GM18907 (cell line): ENCODE results near the gene TFDP1.

Experiments
- ATAC-seq: cut with Tn5 transposase; IDR thresholded peaks from one replicate; pipeline ENCODE4 v1.9.1; 2021; ENCODE audit warnings: mild to moderate bottlenecking, moderate library complexity; ENCODE audit not compliant: unreplicated experiment

TFDP1 gene

GRCh38 chr13:113646921-113647340, 62.4 kb downstream of the TFDP1 start:
- ATAC-seq: no peak

DNA sequence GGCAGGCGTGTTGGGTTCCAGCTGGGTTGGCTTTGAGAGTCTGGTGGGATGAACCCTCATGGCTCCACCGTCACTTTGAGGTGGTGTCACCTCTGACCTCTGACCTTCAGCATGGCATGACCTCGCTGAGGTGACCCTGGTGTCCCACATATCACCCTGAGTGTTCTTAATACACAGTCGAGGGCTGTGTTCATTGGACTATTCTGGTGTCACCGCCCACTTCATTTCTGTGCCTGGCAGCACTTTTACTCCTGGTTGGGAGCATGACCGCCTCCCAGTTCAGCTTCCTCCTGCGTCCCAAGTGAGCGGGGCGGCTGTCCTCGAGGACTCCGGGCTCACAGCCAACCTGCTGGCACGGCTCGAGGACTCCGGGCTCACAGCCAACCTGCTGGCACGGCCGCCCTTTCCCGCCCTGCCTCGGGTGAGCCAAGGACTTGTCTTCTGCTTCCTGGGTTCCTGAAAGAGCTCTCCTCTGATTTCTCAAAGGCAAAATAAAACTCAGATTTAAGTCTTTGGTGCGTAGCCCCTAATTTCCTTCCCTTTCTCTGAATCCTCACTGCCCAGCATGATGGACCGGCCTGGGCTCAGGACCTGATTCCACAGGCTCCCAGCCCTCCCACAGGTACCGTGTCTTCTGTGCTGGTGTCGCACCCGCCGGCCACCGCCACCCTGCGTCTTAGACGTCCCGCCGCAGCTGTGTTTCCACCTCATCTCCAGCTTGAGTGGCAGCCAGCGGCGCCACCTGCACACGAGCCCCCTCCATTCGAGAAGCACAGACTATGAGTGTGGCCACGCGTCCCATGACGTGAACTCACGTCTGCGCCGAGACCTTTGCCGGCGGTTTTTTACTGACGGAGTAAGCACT, 63.0 kb downstream of the TFDP1 start:
- no peak for ATAC-seq

GRCh38 chr13:113648216-113648610, 63.7 kb downstream of the TFDP1 start:
- ATAC-seq: no peak

DNA sequence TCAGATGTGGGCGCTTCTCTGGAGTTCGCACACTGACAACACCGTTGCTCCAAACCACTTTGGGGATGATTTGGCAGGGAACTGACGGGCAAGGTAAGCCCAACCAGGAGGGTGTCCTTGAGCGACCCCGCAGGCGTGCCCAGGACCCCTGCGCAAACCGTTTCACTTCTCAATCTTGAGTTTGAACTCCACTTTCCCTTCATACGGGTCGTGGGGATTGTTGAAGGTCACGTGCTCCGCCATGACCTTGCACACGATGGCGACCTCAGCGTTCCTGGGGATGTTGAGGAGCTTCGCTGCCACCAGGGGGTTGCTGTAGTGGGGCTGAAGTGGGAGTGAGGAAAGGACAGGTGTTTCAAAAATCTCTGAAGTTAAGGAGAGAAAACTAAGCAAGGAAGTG, 64.7 kb downstream of the TFDP1 start:
- ATAC-seq: no peak

- ATAC-seq: no peak
These were observed 65.7 kb downstream of the TFDP1 start for GRCh38 chr13:113650275-113650674.

- ATAC-seq: no peak
These were observed 66.2 kb downstream of the TFDP1 start for GRCh38 chr13:113650731-113651148.

GRCh38 chr13:113651511-113652403, 67.2 kb downstream of the TFDP1 start:
- no peak for ATAC-seq

DNA sequence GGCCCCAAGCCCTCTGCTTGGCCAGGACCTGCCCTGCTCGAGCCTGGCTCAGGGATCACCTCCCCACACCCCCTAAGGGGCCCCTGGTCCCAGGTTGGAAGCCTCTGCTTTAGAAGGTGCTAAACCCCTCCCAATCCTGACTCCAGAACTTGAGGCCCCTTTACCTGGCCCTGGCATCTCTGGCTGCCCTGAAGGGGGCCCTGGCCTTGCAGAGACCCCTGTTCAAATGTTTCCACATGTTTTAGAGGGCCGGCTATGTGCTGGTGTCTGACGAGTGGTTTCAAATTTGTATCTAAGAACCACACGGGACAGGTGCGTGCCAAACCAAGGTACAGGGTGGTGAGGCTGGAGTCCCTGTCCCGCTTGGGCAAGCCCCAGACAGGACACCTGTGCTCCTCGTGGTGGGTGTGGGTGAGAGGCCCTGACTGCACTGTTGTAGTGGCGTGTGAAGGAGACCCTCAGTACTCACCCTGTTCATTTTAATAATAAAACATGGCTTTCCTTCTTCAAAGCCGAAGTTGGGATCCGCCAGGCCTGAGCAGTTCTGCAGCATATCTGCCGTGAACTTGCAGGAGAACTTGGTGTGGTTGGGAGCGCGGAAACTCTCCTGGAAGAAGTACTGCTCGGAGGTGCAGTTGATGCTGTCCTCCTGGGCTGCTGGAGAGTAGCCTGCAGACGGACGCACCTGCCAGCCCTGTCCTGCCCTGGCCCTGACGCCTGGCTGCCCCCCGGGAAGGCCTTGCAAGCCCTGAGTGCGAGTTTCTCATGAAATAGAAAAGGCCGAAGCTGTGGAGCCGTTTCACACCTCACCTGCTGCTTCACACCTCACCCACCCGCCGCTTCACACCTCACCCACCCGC, 68.1 kb downstream of the TFDP1 start:
- ATAC-seq: no peak

DNA sequence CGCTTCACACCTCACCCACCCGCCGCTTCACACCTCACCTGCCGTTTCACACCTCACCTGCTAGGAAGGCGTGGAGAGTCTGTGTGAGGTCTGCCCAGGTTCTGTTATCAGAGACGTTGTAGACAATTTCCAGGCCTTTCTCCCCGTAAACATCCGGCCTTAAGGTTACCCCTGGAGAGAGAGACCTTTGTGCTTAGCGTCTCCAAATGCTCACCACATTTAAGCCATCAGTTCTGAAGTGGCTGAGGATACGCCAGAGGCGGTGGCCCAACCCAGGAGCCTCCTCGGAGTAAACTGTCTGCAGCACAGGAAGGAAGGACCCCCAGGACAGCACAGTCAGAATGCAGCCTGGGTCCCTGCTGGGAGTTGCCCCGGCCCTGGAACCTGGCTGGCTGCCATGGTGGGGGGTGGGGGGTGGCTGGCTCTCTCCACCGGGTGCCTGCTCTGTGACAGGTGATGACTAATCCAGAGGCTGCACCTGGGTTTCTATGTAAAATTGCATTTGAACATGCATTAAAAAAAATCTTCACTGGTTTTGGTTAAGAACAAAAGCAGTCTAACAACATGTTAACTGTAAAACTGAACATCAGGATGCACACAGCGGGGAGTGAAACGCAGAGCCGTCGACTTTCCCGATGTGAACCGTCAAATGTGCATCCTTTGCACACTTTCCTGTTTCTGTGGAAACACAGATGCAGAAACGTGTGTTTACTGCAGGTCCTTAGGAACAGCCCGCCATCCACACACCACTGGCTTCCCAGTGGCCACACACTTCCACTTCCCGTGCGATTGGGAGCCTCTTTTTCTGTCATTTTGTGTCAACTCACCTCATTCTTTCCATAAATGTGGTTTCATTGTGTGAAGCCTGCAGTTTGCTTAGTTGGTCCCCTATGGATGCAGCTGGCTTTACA, 69.0 kb downstream of the TFDP1 start:
- ATAC-seq: no peak

GRCh38 chr13:113654175-113654560, 69.6 kb downstream of the TFDP1 start:
- no peak for ATAC-seq

DNA sequence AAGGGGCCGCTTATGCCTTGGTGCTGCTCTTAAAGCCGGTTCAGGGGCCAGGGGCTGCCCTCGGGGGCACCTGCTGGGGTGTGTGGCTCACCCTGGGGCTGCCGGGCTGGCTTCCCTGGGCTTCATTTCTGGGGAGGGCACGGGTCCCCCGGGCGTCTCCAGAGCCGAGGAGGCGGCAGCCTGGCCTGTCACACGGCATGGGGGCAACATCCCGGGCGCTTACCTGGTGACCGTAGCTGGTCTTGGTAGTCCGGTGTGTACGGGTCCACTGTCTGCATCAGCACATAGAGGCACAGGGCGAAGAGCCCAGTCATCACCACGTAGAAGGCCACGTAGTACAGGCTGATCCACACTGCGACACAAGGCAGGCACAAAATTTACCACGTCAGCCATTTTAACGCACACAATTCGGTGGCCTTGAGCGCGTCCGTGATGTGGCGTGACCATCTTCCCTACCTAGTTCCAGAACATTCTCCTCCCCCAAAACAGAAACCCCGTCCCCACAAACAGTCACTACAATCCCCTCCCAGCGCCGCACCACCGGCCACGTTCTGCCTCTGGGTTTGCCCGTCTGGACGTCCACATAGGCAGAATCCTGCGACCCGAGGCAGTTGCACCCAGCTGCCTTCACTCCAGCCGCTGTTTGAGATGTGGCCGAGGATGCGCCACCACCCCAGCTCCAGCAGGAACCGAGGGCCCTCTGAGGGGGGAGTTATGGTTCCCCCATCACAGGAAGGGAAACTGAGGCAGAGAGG, 70.2 kb downstream of the TFDP1 start:
- ATAC-seq: no peak

DNA sequence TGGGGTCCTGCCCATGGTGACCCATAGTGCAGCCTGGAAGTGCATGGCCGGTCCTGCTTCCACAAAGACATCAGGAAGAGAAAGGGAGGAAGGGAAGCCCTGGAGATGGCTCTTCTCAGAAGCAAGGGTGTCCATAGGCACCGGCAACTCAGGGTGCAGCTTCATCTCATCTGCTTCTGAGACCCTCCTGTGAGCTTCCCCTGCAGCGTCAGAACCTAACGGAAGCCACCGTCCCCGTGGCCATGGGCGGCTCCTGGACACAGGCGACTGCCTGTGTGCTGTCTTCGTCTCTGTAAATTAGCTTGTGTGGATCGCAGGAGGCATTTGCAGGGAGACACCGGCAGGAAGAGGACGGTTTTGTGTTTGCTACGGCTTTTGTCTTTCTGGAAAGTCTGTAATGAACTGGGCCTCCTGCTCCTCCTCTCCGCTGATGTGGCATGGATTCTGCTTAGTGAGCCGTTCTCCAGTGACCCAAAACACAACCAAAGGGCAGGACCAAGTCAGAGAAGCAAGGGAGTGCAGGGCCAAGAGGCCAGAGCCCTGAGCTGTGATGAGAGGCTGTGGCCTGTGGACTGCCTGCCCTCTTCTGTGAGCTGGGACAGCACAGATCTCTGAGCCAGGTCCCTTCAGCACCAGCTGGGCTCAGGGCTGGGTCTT, 70.9 kb downstream of the TFDP1 start:
- no peak for ATAC-seq

DNA sequence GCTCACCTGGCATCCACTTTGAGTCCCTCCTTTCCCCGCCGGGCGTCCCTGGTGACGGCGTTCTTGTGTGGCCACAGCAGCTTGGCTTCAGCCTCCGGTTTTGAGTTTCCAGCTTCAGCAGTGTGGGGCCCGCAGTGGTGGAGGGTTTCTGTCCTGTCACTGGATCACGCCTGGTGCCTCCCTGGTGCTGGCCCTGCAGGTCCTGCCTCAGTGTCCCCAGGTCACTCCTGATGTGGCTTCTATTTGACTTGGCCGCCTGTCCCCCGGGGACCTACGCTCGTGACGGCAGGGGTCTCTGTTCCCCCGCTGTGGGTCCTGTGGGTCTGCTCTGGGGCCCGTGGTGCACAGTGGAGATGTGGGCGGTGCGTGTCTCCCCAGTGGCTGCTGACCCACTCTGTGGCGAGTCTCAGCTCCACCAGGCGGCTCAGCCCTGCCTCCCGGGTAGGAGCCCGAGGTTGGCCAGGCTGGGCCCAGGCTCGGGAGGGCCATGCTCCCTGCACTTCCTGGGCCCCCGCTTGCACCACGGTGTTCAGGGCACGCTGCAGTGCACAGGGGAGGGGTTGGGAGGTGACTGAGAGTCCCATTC, 71.5 kb downstream of the TFDP1 start:
- no peak for ATAC-seq

- no peak for ATAC-seq
These were observed 72.5 kb downstream of the TFDP1 start for GRCh38 chr13:113656831-113657671.

DNA sequence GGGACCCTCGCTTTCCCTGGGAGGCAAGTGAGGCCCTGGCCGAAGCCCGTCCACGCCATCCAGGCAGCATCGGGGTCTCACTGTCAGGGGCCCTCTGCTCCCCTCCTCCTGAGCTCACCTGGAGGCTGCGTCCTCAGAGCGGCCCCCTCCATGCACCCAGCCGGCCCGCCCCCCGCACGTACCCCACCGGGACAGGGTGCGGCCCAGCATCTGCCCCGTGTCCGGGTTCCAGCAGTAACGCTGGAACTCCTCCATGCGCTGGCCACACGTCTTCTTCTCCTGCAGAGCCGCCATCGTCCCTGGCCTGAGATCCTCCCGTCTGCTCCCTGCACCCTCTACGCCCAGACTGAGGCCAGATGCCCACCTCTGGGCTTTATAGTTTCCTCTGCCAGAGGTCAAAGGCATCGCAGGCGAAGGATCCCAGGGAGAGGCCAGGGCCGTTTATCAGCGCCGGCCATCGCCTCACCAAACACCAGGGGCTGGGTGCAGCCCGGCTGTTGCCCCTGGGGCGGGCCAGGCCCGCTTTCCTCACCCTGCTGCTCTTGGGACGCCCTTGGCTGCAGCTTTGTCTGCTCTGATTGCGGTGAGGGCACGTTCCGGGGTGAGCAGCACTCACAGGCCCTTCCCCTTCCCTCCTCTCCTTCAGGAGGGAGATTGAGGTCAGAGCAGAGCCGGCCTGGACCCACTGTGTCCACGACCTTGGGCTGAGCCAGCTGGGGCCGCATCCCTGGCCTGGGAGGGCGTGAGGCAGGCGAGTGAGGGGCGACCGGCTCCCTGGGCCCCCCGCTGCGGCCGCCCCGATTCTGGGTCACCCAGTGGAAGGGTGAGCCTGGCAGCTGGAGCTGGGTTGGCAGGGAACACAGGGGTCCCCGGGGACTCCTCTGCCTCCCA, 73.5 kb downstream of the TFDP1 start, which contains the start of gene ATP4B:
TSS of gene ATP4B (minus strand) at position 348 of the 891 bp plus-strand sequence. CDS start at position 294, 54 bp downstream.
- no peak for ATAC-seq

DNA sequence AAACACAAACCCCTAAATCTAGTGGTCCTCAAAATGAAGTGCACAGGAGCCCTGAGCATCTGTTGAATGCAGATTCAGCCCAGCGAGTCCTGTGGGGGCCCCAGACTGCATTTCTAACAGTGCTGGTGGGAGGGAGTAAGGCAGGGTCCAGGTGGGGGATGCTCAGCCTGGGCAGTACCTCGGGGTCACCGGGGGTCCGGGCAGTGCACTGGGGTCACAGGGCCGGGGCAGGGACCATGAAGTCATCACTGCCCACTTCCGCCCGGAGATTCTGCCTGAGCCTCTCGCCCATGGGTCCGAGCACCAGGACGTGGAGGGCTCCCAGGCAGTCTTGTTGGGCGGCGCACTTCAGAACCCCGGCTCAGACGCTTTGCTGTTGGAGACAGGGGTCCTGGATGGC, 74.3 kb downstream of the TFDP1 start:
- no peak for ATAC-seq
